Measurements from ENCODE around the gene PTPRH. TPM values are rescaled to one million over a fixed set of nuclear protein-coding genes. Genes with fewer than 3 reads are reported as not detected.

The PTPRH gene
- polyA plus RNA-seq, 1 experiment = 1.3 TPM

GRCh38 chr19:55169136-55169535 is 40.2 kb downstream of the PTPRH start:
- no peak for DNase-seq (ENCODE audit: low read depth, low spot score)
- Histone ChIP-seq H3K4me3 (ENCODE audit: low read depth, low read length) (no peak overlapping the region), H3K27me3 (ENCODE audit: control insufficient read depth, insufficient read depth, low read length) (peaks cover 8% of the 10 kb centered on the region), H3K27ac (ENCODE audit: low read depth, low read length) (no peak overlapping the region), H3K9me3 (ENCODE audit: control insufficient read depth, insufficient read depth, low read length) (no peaks in the 10 kb centered on the region; the same call in 1 of the 2 replicates)
- TF ChIP-seq, protein P1, sequence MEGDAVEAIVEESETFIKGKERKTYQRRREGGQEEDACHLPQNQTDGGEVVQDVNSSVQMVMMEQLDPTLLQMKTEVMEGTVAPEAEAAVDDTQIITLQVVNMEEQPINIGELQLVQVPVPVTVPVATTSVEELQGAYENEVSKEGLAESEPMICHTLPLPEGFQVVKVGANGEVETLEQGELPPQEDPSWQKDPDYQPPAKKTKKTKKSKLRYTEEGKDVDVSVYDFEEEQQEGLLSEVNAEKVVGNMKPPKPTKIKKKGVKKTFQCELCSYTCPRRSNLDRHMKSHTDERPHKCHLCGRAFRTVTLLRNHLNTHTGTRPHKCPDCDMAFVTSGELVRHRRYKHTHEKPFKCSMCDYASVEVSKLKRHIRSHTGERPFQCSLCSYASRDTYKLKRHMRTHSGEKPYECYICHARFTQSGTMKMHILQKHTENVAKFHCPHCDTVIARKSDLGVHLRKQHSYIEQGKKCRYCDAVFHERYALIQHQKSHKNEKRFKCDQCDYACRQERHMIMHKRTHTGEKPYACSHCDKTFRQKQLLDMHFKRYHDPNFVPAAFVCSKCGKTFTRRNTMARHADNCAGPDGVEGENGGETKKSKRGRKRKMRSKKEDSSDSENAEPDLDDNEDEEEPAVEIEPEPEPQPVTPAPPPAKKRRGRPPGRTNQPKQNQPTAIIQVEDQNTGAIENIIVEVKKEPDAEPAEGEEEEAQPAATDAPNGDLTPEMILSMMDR (IDR thresholded peaks at IDR 0.05; ENCODE audit: low read depth, low read length) = no peak
- ChIA-PET POLR2A (no interaction called here), CTCF (interaction anchor here (0.6 kb wide), 1 partner anchor 20 kb away, joined by 4 read pairs; no protein-coding TSS in a partner anchor)

GRCh38 chr19:55166530-55167268 is 42.6 kb downstream of the PTPRH start, which contains the start of gene DNAAF3:
TSS of gene DNAAF3 (minus strand) at chr19:55166613. CDS start at chr19:55166413, 200 bp downstream.
- Histone ChIP-seq H3K4me3 (ENCODE audit: low read depth, low read length) (peak within 1 kb of the TSS; percentile 64), H3K9me3 (ENCODE audit: control insufficient read depth, insufficient read depth, low read length) (no peaks in the 10 kb centered on the region; the same call in 1 of the 2 replicates), H3K27me3 (ENCODE audit: control insufficient read depth, insufficient read depth, low read length) (peaks cover 15% of the 10 kb centered on the region), H3K27ac (ENCODE audit: low read depth, low read length) (no peak within 1 kb of the TSS)
- ChIA-PET POLR2A (interaction anchor here (1.5 kb wide), 1 partner anchor 93 kb away, joined by 3 read pairs; no protein-coding TSS in a partner anchor), CTCF (interaction anchor here (1.0 to 2.3 kb wide), 5 partner anchors 8 to 301 kb away, joined by 3 to 12 read pairs (median 4); partner anchors contain the start of gene PPP1R12C)
- TF ChIP-seq, protein P1 (IDR thresholded peaks at IDR 0.05; ENCODE audit: low read depth, low read length) = no peak
- DNase-seq (ENCODE audit: low read depth, low spot score) = peak; percentile 90

- no peak overlapping the region for H3K27ac ChIP-seq (ENCODE audit: low read depth, low read length)
These were observed 43.3 kb downstream of the PTPRH start for GRCh38 chr19:55165952-55166529.

GRCh38 chr19:55161571-55162322 is 47.6 kb downstream of the PTPRH start:
- no peak overlapping the region for H3K4me3 ChIP-seq (ENCODE audit: low read depth, low read length)
- no peak for DNase-seq (ENCODE audit: low read depth, low spot score)
- TF ChIP-seq, protein P1 (IDR thresholded peaks at IDR 0.05; ENCODE audit: low read depth, low read length) = no peak
- no peak overlapping the region for H3K27ac ChIP-seq (ENCODE audit: low read depth, low read length)
- CTCF ChIA-PET = no interaction called here
- peaks cover 10% of the 10 kb centered on the region; the same call in 1 of the 2 replicates for H3K9me3 ChIP-seq (ENCODE audit: control insufficient read depth, insufficient read depth, low read length)
- H3K27me3 ChIP-seq (ENCODE audit: control insufficient read depth, insufficient read depth, low read length) = peaks cover 28% of the 10 kb centered on the region
- POLR2A ChIA-PET = no interaction called here

More at GRCh38 chr19:55165952-55166529, 43.3 kb downstream of the PTPRH start:
- POLR2A ChIA-PET = interaction anchor here (0.5 to 1.5 kb wide), 2 partner anchors 93 to 227 kb away, joined by 3 read pairs; no protein-coding TSS in a partner anchor
- no peaks in the 10 kb centered on the region; the same call in 1 of the 2 replicates for H3K9me3 ChIP-seq (ENCODE audit: control insufficient read depth, insufficient read depth, low read length)
- DNase-seq (ENCODE audit: low read depth, low spot score) = no peak
- CTCF ChIA-PET = interaction anchor here (1.0 to 2.3 kb wide), 5 partner anchors 9 to 302 kb away, joined by 3 to 12 read pairs (median 4); partner anchors contain the start of gene PPP1R12C
- H3K4me3 ChIP-seq (ENCODE audit: low read depth, low read length) = peak overlapping the region; percentile 64
- H3K27me3 ChIP-seq (ENCODE audit: control insufficient read depth, insufficient read depth, low read length) = peaks cover 17% of the 10 kb centered on the region
- TF ChIP-seq, protein P1 (IDR thresholded peaks at IDR 0.05; ENCODE audit: low read depth, low read length) = peak; percentile 62
